ENCODE results near the gene FAM124A.

DNA sequence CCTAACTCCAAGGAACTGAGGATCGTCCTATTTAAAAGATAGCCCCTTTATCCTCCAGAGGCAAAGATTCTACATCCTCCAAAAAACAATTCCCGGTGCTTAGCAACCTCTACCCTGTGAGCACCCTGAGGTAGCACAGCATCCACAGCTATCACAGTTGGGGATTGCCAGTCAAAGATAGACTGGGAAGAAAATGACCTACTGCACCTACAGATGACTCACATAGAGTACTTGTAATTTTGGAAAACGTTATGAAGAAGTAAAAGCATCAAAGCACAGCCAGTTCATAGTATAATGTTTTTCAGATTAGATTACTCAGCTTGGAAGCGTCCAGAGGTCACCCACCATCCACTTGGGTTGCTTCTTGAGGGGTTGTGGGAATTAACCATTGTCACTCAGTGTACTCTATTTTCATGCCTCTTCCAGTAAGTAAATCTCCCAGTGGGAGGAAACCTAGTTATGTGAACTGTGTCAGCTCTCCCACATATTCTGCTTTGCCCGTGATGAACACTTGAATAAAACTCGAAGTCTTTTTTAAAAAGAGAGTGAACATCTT is 8.9 kb upstream of the FAM124A start:
- no peak for TF ChIP-seq CHD2 (IDR thresholded peaks at IDR 0.05; ENCODE audit: low read length)
- TF ChIP-seq, protein P1, sequence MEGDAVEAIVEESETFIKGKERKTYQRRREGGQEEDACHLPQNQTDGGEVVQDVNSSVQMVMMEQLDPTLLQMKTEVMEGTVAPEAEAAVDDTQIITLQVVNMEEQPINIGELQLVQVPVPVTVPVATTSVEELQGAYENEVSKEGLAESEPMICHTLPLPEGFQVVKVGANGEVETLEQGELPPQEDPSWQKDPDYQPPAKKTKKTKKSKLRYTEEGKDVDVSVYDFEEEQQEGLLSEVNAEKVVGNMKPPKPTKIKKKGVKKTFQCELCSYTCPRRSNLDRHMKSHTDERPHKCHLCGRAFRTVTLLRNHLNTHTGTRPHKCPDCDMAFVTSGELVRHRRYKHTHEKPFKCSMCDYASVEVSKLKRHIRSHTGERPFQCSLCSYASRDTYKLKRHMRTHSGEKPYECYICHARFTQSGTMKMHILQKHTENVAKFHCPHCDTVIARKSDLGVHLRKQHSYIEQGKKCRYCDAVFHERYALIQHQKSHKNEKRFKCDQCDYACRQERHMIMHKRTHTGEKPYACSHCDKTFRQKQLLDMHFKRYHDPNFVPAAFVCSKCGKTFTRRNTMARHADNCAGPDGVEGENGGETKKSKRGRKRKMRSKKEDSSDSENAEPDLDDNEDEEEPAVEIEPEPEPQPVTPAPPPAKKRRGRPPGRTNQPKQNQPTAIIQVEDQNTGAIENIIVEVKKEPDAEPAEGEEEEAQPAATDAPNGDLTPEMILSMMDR (IDR thresholded peaks at IDR 0.05; ENCODE audit: control extremely low read depth in 1 of 3, insufficient read depth in 1 of 3, low read depth in 1 of 3, low read length in 3 of 3) = no peak
- TF ChIP-seq POLR2A (IDR thresholded peaks at IDR 0.05; ENCODE audit: control extremely low read depth in 1 of 2, low read depth in 2 of 2, low read length in 2 of 2) = no peak
- TF ChIP-seq RFX5 (IDR thresholded peaks at IDR 0.05; ENCODE audit: borderline replicate concordance, low read depth, low read length) = no peak
- no peak for TF ChIP-seq EP300 (IDR thresholded peaks at IDR 0.05; ENCODE audit: borderline replicate concordance in 1 of 2, low read depth in 2 of 2, low read length in 2 of 2)
- no peak for TF ChIP-seq EZH2 (IDR thresholded peaks at IDR 0.05; ENCODE audit: low read depth, low read length, severe bottlenecking)
- no peak for TF ChIP-seq GTF2F1 (IDR thresholded peaks at IDR 0.05; ENCODE audit: borderline replicate concordance, low read depth, low read length)
- no peak for TF ChIP-seq GABPA (IDR thresholded peaks at IDR 0.05; ENCODE audit: borderline replicate concordance, insufficient read depth, low read length)

Measured in H1 (cell line).